Subcutaneous adipose tissue (tissue), 4 donors: Measurements from ENCODE around the gene GARIN5A. TPM values are rescaled to one million over a fixed set of nuclear protein-coding genes. Genes with fewer than 3 reads are reported as not detected.

Experiments
- total RNA-seq, 4 donors: library from RNA; depleted of rRNA; stranded (reverse); fragments of >200 nt; gene quantifications; one replicate each; pipeline ENCODE4 v1.1.0, GENCODE V29; 2016
- TF ChIP-seq, protein P1 (sequence below): fragments of 450-650 bp; IDR thresholded peaks from one replicate; pipeline ENCODE4 v1.5.1; 2016; ENCODE audit warnings: low read depth, mild to moderate bottlenecking, control low read depth, antibody characterized with exemption, moderate library complexity

Gene GARIN5A
- total RNA-seq, 4 donors from 2014 or later, result not detected

DNA sequence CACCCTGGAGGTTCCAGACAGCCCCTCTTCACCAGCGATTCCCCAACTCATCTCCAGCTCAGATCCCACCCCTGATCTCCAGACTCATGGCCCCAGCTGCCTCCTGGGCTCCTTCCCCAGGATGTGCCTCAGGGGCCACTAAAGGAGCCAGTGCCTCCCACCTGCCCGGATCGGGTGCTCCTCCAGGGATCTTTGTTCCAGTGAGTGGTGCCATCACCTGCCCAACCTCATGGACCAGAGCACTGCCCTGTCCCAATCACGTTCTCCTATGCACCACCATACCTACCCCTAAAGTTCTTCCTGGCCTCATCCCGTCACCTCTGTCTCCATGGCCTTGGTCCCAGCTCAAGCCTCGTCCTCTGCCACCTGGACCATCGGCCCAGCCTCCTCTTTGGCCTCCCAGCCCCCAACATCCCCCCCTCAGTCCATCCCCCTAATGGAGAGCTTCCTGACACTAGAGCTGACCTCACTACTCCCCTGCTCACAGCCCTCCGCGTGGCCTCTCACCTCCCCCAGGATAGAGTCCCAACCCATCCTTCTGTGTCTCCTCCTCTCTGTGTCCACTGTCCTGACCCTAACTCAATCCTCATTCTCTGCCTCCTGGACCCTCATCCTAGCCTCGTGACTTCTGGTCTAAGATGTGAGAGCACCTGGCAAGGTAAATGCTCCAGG lies 8.8 kb upstream of the GARIN5A start:
- TF ChIP-seq, protein P1, sequence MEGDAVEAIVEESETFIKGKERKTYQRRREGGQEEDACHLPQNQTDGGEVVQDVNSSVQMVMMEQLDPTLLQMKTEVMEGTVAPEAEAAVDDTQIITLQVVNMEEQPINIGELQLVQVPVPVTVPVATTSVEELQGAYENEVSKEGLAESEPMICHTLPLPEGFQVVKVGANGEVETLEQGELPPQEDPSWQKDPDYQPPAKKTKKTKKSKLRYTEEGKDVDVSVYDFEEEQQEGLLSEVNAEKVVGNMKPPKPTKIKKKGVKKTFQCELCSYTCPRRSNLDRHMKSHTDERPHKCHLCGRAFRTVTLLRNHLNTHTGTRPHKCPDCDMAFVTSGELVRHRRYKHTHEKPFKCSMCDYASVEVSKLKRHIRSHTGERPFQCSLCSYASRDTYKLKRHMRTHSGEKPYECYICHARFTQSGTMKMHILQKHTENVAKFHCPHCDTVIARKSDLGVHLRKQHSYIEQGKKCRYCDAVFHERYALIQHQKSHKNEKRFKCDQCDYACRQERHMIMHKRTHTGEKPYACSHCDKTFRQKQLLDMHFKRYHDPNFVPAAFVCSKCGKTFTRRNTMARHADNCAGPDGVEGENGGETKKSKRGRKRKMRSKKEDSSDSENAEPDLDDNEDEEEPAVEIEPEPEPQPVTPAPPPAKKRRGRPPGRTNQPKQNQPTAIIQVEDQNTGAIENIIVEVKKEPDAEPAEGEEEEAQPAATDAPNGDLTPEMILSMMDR, result no peak

DNA sequence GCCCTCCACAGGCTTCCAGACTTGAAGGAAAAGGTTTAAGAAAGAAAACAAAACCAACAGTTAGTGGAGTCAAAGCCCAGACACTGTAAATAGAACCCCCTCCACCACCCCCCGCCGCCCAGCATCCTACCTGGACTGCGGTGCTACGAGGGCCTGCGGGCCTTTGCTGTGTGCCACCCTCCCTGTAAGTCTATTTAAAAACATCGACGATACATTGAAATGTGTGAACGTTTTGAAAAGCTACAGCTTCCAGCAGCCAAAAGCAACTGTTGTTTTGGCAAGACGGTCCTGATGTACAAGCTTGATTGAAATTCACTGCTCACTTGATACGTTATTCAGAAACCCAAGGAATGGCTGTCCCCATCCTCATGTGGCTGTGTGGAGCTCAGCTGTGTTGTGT lies 6.3 kb upstream of the GARIN5A start:
- TF ChIP-seq, protein P1, result no peak

DNA sequence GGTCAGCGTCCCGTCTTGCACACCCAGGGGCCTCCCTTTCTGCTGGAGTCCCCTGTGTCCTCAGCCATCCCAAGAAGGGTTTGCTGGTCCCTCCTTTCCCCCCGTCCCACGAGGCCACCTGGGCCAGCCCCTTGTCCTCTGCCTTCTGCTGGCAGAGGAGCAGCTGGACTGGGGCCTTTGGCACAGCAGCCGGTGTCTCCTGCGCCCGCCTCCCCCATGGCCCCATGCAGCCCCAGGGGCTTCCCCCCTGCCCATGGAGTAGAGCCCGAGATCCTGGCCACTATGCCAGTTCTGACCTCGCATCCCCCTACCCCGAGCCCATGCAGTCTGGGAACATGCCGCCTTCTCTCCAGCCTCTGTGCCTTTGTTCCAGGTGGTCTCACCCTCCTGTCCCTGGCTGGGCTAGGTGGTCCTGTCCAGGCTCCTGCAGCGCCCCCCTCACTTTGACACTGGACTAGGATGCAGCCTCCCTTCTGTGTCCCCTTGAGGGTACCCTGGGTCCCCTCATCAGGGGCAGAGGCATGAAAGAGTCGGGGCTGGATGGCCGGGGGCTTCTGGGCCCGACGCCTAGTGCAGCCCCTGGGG lies 5.7 kb upstream of the GARIN5A start:
- TF ChIP-seq, protein P1, result no peak

DNA sequence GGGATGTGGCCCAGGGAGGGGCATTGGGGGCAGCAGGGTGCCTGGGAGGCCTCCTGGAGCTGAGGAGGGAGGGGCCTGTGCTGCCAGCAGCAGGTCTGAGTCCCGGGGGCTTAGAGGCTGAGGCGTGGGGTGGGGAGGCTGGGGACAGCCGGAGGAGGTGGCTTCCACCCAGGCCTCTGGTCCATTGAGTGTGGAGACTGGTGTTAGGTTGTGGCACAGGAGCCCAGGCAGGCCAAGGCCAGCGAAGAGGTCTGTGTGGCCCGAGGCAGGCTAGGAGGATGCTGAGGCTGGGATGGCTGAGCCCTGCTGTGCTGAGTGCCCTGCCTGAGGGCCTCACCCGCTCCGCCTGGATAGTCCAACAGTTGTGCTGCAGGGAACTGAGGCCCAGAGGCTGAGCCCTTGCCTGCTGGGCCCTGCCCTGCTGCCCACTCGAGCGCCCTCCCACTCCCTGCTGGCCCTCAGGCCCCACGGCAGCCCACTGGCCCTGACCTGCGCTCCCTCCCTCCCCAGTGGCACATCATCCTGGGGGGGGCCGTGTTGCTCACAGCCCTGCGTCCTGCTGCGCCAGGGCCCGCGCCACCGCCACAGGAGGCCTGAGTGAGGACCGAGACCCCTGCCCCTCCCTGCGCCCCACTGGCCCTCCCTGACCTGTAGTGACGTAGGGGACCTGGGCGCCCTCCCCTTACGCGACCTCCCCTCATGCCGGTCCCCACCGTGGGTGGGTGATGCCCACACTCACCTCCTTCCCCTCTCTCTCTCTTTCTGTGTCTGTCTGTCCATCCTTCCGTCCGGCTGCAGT lies 4.9 kb upstream of the GARIN5A start:
- TF ChIP-seq, protein P1, result no peak

DNA sequence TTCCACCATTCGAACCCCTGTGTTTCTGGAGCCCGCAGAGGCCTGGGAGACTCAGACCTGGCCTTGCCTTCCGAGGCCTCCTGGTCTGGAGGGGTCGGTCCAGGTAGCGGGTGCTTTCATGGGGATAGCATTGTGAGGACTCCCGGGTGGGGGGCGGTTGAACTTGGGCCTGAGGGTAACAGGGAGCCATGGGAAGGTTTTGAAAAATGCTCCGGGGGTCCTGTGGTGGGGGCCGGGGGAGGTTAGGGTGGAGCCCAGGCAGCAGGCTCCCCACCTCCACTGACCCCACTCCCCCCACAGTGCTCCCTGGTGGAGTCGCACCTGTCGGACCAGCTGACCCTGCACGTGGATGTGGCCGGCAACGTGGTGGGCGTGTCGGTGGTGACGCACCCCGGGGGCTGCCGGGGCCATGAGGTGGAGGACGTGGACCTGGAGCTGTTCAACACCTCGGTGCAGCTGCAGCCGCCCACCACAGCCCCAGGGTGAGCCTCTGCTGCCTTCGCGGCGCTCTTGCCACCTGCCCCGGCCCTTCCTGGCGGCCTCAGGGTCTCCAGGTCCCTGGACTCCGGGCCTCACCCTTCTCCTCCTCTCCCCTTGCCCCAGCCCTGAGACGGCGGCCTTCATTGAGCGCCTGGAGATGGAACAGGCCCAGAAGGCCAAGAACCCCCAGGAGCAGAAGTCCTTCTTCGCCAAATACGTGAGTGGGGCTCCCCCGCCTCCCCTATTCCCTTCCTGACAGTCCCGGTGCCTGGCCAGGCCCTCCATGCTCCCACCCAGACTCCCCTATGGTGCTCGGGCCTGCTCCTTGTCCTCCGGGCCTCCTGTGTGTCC lies 3.8 kb upstream of the GARIN5A start:
- TF ChIP-seq, protein P1, result no peak

DNA sequence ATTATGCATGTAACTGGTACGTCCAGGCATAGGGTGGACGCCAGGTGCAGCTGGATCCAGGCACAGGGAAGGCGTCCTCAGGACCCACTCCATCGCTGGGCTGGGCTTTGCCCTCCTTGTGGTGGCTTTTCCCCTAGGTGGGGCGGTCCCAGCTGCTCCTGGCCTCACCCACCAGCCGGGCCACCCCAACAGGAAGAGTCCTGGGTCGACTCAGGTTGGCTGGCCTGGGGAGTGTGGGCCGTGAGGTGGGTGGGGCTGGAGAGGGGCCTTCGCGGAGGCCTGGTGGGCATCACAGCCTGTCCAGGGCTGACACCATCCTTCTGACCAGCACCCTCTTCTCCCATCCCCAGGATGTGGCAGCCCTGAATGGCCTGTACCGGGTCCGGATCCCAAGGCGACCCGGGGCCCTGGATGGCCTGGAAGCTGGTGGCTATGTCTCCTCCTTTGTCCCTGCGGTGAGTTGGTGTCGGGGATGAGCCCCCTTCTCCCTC lies 3.2 kb upstream of the GARIN5A start:
- TF ChIP-seq, protein P1, result no peak
